Neural crest cell (in vitro differentiated cells): ENCODE data around the gene LPAR5. TPM values are rescaled to one million over a fixed set of nuclear protein-coding genes. Genes with fewer than 3 reads are reported as not detected.

Source experiments
- DNase-seq: peaks from one replicate; pipeline ENCODE4 v3.0.0; 2021; ENCODE audit warnings: low read depth, mixed read lengths, low spot score
- H3K27ac Mint-ChIP-seq: one replicate; pipeline ENCODE4 v1.8.0; 2021; ENCODE audit warnings: mild to moderate bottlenecking, mixed read lengths; ENCODE audit not compliant: unreplicated experiment
- H3K27me3 Mint-ChIP-seq: 2 replicates; pipeline ENCODE4 v1.8.0; 2021; ENCODE audit warnings: low read depth, mild to moderate bottlenecking, mixed read lengths
- H3K36me3 Mint-ChIP-seq: 2 replicates; pipeline ENCODE4 v1.8.0; 2021; ENCODE audit warnings: low read depth, mild to moderate bottlenecking, mixed read lengths
- H3K4me1 Mint-ChIP-seq: 2 replicates; pipeline ENCODE4 v1.8.0; 2021; ENCODE audit warnings: mixed read lengths
- H3K4me3 Mint-ChIP-seq: one replicate; pipeline ENCODE4 v1.8.0; 2021; ENCODE audit warnings: mild to moderate bottlenecking, mixed read lengths
- H3K9me3 Mint-ChIP-seq: 2 replicates; pipeline ENCODE4 v1.8.0; 2021; ENCODE audit warnings: mixed read lengths
- long read RNA-seq: library from polyadenylated mRNA; unstranded; transcript quantifications from one replicate; pipeline ENCODE4 v2.0.0, GENCODE V29; 2020
- total RNA-seq: library from RNA; stranded (reverse); gene quantifications from 2 replicates; pipeline ENCODE4 v1.2.1, GENCODE V29; 2021
- TF ChIP-seq, protein P1 (sequence below): fragments of 200-600 bp; sonication (generic); conservative IDR thresholded peaks from 2 replicates; pipeline ENCODE4 v1.5.0; 2021; ENCODE audit warnings: antibody characterized with exemption, mild to moderate bottlenecking

The LPAR5 gene
- total RNA-seq, result not detected in 2 replicates
- long read RNA-seq, result 0 reads

DNA sequence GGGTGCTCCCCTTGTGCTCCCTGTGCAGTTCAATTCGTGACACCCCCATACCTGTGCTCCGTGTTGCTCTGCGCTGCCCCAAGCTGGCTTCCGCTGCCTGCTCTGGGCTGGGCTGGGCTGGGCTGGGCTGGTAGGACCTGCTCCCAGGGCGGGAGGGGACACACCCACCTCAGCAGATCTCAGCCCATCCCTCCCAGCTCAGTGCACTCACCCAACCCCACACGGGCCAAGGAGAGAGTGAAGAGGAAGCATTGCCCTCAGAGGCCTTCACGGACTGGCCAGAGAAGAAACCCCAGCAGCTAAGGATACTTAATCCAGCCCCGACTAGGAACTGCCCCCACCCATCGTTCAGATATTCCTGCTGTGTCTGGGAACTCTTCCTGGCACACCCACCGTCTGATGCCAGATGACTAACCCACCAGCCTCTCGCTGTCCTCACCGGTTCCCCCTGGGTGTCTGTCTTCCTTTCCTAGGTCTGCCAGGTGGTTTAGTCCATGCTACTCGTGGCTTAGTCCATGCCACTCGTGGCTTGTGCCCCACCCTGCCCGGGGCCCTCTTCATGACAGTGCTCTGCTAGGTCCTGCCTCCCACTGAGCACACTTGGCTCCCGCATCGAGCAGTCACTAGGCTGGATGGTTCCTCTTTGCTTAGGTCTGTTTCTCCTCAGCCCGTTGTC, at the start of gene LPAR5:
Gene LPAR5 (minus strand): TSS at position 104 of the 676 bp plus-strand sequence. CDS start 14,711 bp downstream, outside the sequence.
- Mint-ChIP-seq H3K4me1 (peaks cover 21% of the 10 kb centered on the region), H3K36me3 (no peaks in the 10 kb centered on the region), H3K4me3 (no peak within 1 kb of the TSS), H3K9me3 (no peaks in the 10 kb centered on the region), H3K27me3 (peaks cover 3% of the 10 kb centered on the region), H3K27ac (no peak within 1 kb of the TSS)
- TF ChIP-seq, protein P1, sequence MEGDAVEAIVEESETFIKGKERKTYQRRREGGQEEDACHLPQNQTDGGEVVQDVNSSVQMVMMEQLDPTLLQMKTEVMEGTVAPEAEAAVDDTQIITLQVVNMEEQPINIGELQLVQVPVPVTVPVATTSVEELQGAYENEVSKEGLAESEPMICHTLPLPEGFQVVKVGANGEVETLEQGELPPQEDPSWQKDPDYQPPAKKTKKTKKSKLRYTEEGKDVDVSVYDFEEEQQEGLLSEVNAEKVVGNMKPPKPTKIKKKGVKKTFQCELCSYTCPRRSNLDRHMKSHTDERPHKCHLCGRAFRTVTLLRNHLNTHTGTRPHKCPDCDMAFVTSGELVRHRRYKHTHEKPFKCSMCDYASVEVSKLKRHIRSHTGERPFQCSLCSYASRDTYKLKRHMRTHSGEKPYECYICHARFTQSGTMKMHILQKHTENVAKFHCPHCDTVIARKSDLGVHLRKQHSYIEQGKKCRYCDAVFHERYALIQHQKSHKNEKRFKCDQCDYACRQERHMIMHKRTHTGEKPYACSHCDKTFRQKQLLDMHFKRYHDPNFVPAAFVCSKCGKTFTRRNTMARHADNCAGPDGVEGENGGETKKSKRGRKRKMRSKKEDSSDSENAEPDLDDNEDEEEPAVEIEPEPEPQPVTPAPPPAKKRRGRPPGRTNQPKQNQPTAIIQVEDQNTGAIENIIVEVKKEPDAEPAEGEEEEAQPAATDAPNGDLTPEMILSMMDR, result no peak
- no peak for DNase-seq

DNA sequence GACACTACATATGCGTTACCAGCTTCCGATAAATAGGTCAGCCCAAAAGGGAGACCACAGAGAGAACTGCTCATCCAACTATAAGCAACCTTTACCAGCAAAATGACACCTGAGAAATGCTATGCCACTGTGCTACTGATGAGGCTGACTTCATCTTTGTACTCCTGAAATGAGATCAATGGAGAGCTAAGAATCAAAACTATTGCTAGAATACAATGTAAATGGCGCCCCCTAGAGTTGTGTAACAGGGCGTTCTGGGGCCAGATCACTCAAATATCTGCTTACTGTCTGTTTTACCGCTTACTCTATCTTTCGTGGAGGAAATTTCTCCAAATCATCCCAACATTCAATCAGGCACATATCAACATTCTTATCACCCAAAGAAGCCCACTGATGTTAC, 48.9 kb upstream of the LPAR5 start:
- Mint-ChIP-seq H3K4me1 (peaks cover 35% of the 10 kb centered on the region), H3K9me3 (no peaks in the 10 kb centered on the region), H3K27me3 (peaks cover 3% of the 10 kb centered on the region), H3K27ac (no peak overlapping the region), H3K4me3 (peak overlapping the region; percentile 79), H3K36me3 (peaks cover 2% of the 10 kb centered on the region)
- peak; percentile 32 for DNase-seq
- TF ChIP-seq, protein P1, result peak; percentile 78

DNA sequence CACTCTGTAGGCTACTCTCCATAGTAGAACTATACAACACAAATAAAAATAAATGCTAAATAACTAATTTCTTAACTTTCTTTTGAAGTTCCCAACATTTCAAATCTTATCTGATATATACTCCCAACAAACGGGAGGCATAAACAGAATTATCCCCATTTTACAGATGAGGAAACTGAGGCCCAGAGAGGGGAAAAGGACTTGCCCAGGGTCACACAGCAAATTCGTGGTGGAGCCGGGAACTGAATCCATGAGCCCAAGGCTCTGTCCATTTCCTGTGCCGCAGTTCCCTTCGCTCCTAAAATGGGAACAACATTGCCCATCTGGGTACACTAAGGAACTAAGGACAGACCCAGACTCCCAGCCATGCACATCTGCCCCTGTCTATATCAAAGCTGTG, 41.2 kb upstream of the LPAR5 start:
- TF ChIP-seq, protein P1, result no peak
- no peak for DNase-seq
- Mint-ChIP-seq H3K27me3 (no peaks in the 10 kb centered on the region), H3K27ac (no peak overlapping the region), H3K4me1 (no peaks in the 10 kb centered on the region), H3K4me3 (no peak overlapping the region), H3K9me3 (no peaks in the 10 kb centered on the region), H3K36me3 (peaks cover 16% of the 10 kb centered on the region)

DNA sequence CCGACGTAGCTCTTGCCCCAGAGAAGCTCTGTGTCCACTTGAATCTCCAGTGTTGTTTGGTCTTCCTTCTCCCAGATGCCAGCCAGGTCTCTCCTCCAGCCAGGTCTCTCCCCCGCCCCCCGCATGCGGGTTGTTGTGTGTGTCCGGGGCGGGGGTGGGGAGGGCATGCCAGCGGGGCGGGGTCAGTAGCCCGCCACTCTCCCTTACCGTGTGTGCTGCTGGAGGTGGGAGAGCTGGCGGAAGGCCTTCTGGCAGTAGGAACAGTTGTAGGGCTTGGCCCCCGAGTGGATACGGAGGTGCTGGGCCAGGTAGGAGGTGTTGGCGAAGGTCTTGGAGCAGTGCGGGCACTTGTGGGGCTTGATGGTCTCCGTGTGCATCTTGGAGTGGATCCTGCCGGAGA, 36.4 kb upstream of the LPAR5 start:
- no peak overlapping the region for H3K27ac Mint-ChIP-seq
- peaks cover 29% of the 10 kb centered on the region for H3K36me3 Mint-ChIP-seq
- H3K27me3 Mint-ChIP-seq, result no peaks in the 10 kb centered on the region

DNA sequence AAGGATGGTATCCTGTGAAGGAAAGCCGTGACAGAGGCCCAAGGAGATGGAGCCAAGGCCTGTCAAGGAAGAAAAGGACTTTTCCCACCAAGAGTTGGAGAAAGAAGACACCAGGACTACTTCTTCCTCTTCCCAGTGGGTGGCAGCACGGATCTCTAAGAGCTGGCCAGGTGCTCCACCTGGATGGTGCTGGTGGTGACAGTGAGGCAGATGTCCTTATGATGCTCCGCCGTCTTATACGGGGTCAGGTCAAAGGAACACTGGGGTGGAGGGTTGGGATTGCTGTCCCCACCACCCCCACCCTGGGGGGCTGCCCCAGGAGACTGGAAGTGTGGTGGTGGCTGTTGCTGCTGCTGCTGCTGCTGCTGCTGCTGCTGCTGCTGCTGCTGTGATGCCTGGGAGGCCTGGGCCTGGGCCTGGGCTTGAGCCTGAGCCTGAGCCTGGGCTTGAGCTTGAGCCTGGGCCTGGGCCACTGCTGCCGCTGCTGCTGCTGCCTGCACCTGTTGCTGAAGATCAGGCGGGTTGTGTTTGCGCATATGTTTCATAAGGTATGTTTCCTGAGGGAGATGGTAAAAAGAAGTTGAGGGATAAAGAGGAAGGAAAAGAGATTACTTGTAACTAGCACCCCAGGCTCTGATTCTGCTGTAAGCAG, 31.9 kb upstream of the LPAR5 start:
- Mint-ChIP-seq H3K36me3 (peaks cover 23% of the 10 kb centered on the region), H3K27me3 (no peaks in the 10 kb centered on the region), H3K9me3 (no peaks in the 10 kb centered on the region), H3K4me3 (no peak overlapping the region), H3K4me1 (peaks cover 8% of the 10 kb centered on the region), H3K27ac (no peak overlapping the region)
- DNase-seq, result no peak
- TF ChIP-seq, protein P1, result no peak

More for the DNA sequence above, 36.4 kb upstream of the LPAR5 start:
- no peaks in the 10 kb centered on the region for H3K9me3 Mint-ChIP-seq
- DNase-seq, result no peak
- H3K4me3 Mint-ChIP-seq, result no peak overlapping the region
- TF ChIP-seq, protein P1, result no peak
- H3K4me1 Mint-ChIP-seq, result no peaks in the 10 kb centered on the region
